RKO (cell line): ENCODE measurements around the gene VIPAS39.
A peak's percentile ranks its signal among the peaks of the same experiment; 100 is the strongest.

Experiments
- DNase-seq: peaks from one replicate; pipeline ENCODE4 v3.0.0-alpha.2; 2016; ENCODE audit warnings: low spot score

Gene VIPAS39

GRCh38 chr14:77457522-77458248, at the start of gene VIPAS39, which contains the start of gene AHSA1:
TSS of gene VIPAS39 (minus strand) at chr14:77457601. CDS start at chr14:77454102, 3,499 bp downstream.
TSS of gene AHSA1 (plus strand) at chr14:77458093. CDS start at chr14:77458190, 97 bp downstream.
- DNase-seq = peak; percentile 99

- no peak for DNase-seq
These were observed 47.6 kb upstream of the VIPAS39 start for GRCh38 chr14:77505031-77505430.

- no peak for DNase-seq
These were observed 45.7 kb upstream of the VIPAS39 start for GRCh38 chr14:77503138-77503537.

- no peak for DNase-seq
These were observed 44.8 kb upstream of the VIPAS39 start for GRCh38 chr14:77502109-77502782.

- no peak for DNase-seq
These were observed 41.7 kb upstream of the VIPAS39 start for GRCh38 chr14:77498984-77499527.

GRCh38 chr14:77498120-77498979, 40.9 kb upstream of the VIPAS39 start, which contains the start of gene ISM2:
TSS of gene ISM2 (minus strand) at chr14:77498816. CDS start at chr14:77498793, 23 bp downstream.
- DNase-seq = no peak

- no peak for DNase-seq
These were observed 37.9 kb upstream of the VIPAS39 start for GRCh38 chr14:77495334-77495733.

- no peak for DNase-seq
These were observed 33.7 kb upstream of the VIPAS39 start for GRCh38 chr14:77491056-77491455.

- DNase-seq = no peak
These were observed 33.1 kb upstream of the VIPAS39 start for GRCh38 chr14:77490347-77490986.

- DNase-seq = no peak
These were observed 31.6 kb upstream of the VIPAS39 start for GRCh38 chr14:77489041-77489440.

- no peak for DNase-seq
These were observed 31.2 kb upstream of the VIPAS39 start for GRCh38 chr14:77488558-77488957.

- DNase-seq = peak; percentile 84
These were observed 28.7 kb upstream of the VIPAS39 start for GRCh38 chr14:77485901-77486678.

- DNase-seq = no peak
These were observed 27.9 kb upstream of the VIPAS39 start for GRCh38 chr14:77485256-77485655.

- DNase-seq = no peak
These were observed 25.0 kb upstream of the VIPAS39 start for GRCh38 chr14:77482422-77482821.

GRCh38 chr14:77478796-77479195, 21.4 kb upstream of the VIPAS39 start:
- no peak for DNase-seq

GRCh38 chr14:77478029-77478428, 20.6 kb upstream of the VIPAS39 start:
- DNase-seq = no peak

- DNase-seq = no peak
These were observed 18.2 kb upstream of the VIPAS39 start for GRCh38 chr14:77475432-77476115.

GRCh38 chr14:77474479-77475177, 17.2 kb upstream of the VIPAS39 start:
- no peak for DNase-seq

- no peak for DNase-seq
These were observed 16.5 kb upstream of the VIPAS39 start for GRCh38 chr14:77473921-77474320.
